A673 (cell line): ENCODE data around the gene TNP2. TPM values are rescaled to one million over a fixed set of nuclear protein-coding genes. Genes with fewer than 3 reads are reported as not detected.

Source experiments
- BruUV-seq: library from RNA; stranded (reverse); fragments of 400-500 nt; replicated peaks from 2 replicates; lab custom pipeline; 2021; lab: Mats Ljungman, UMichigan
- CTCF ChIA-PET: fragments of 300-600 bp; sonication (Branson Sonifier 250); formaldehyde crosslinking; loops from one replicate; lab custom pipeline; 2022; ENCODE audit warnings: antibody characterized with exemption; lab: Charles Lee
- POLR2A ChIA-PET: fragments of 300-600 bp; sonication (Branson Sonifier 250); formaldehyde crosslinking; loops from one replicate; lab custom pipeline; 2022; ENCODE audit warnings: antibody characterized with exemption; ENCODE audit not compliant: low non-redundant PET; lab: Charles Lee
- DNase-seq: peaks from one replicate; pipeline ENCODE4 v3.0.0-alpha.2; 2015; ENCODE audit warnings: low spot score
- H3K27ac ChIP-seq: fragments of 200-600 bp; sonication (generic); 2 replicates; pipeline ENCODE4 v1.5.1; 2016; ENCODE audit warnings: mixed run types, low read depth, mild to moderate bottlenecking, mixed read lengths, antibody characterized with exemption, low read length; ENCODE audit not compliant: poor library complexity, severe bottlenecking
- H3K27me3 ChIP-seq: fragments of 200-600 bp; sonication (generic); replicated peaks from 2 replicates; pipeline ENCODE4 v1.6.1; 2017; ENCODE audit warnings: mixed run types, low read depth, mild to moderate bottlenecking, mixed read lengths, antibody characterized with exemption, low read length; ENCODE audit not compliant: insufficient read depth, poor library complexity
- H3K36me3 ChIP-seq: fragments of 200-600 bp; sonication (generic); 2 replicates; pipeline ENCODE4 v1.6.1; 2016; ENCODE audit warnings: mixed run types, mild to moderate bottlenecking, mixed read lengths, antibody characterized with exemption, low read length; ENCODE audit not compliant: insufficient read depth, poor library complexity, severe bottlenecking
- H3K4me1 ChIP-seq: fragments of 200-600 bp; sonication (generic); 2 replicates; pipeline ENCODE4 v1.6.1; 2017; ENCODE audit warnings: mixed run types, mild to moderate bottlenecking, mixed read lengths, antibody characterized with exemption, low read length; ENCODE audit not compliant: insufficient read depth, poor library complexity, severe bottlenecking
- H3K4me3 ChIP-seq: fragments of 200-600 bp; sonication (generic); 2 replicates; pipeline ENCODE4 v1.5.1; 2016; ENCODE audit warnings: low read depth, mixed run types, mild to moderate bottlenecking, mixed read lengths, low read length; ENCODE audit not compliant: poor library complexity, severe bottlenecking
- H3K9me3 ChIP-seq: fragments of 200-600 bp; sonication (generic); 2 replicates; pipeline ENCODE4 v1.6.1; 2016; ENCODE audit warnings: mixed run types, low read depth, mild to moderate bottlenecking, mixed read lengths, antibody characterized with exemption, low read length; ENCODE audit not compliant: poor library complexity, severe bottlenecking
- EZH2 ChIP-seq: fragments of 200-600 bp; sonication (generic); IDR thresholded peaks from 2 replicates; pipeline ENCODE4 v1.6.1; 2017; ENCODE audit warnings: borderline replicate concordance, low read depth, mild to moderate bottlenecking, mixed read lengths, antibody characterized with exemption, low read length; ENCODE audit not compliant: poor library complexity, severe bottlenecking
- intact Hi-C: fragments of 100-400 bp; cut with micrococcal nuclease; formaldehyde crosslinking; loops from one replicate; pipeline ENCODE4 v1.10.0; 2022; ENCODE audit not compliant: unreplicated experiment
- total RNA-seq: library from RNA; stranded (reverse); gene quantifications from 2 replicates; pipeline ENCODE4 v1.2.3, GENCODE V29; 2021
- TF ChIP-seq, protein P1 (sequence below): fragments of 300-800, 200-600 bp; sonication (generic); conservative IDR thresholded peaks from 2 replicates; pipeline ENCODE4 v1.5.1; 2017; ENCODE audit warnings: low read depth, mild to moderate bottlenecking, antibody characterized with exemption, low read length, moderate library complexity, mixed read lengths

TNP2 gene
- total RNA-seq, 1 experiment from 2014 or later: not detected

DNA sequence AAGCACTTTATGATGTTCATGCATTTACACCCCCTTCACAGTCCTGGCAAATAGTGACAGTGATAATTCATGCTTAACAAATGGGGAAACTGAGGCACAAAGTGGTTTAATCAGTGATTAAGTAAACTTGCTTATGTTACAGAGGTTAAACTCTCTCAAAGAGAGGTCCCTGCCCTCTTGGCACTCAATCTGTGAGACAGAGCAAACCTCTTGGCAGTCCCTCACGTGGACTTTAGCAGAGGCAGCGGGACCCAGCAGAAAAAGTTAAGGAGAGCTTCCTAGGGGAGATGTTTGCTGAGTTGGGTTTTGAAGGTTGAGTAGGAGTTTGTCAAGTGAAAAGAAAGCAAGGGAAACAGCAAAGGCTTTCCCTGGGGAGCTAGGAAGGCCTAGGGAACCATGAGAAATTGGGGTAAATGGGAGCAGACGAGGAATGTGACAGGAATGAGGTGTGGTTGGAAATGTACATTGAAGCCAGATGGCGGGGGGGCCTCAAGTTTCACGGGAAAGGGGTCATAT lies 23.8 kb downstream of the TNP2 start:
- H3K27ac ChIP-seq: no peak overlapping the region
- H3K27me3 ChIP-seq: no peaks in the 10 kb centered on the region
- no peak for DNase-seq
- intact Hi-C loops: no loop called here
- no TSS peak for BruUV-seq
- H3K4me3 ChIP-seq: no peak overlapping the region
- H3K4me1 ChIP-seq: no peaks in the 10 kb centered on the region
- no peaks in the 10 kb centered on the region for H3K9me3 ChIP-seq
- CTCF ChIA-PET: no interaction called here
- POLR2A ChIA-PET: no interaction called here
- TF ChIP-seq, protein P1, sequence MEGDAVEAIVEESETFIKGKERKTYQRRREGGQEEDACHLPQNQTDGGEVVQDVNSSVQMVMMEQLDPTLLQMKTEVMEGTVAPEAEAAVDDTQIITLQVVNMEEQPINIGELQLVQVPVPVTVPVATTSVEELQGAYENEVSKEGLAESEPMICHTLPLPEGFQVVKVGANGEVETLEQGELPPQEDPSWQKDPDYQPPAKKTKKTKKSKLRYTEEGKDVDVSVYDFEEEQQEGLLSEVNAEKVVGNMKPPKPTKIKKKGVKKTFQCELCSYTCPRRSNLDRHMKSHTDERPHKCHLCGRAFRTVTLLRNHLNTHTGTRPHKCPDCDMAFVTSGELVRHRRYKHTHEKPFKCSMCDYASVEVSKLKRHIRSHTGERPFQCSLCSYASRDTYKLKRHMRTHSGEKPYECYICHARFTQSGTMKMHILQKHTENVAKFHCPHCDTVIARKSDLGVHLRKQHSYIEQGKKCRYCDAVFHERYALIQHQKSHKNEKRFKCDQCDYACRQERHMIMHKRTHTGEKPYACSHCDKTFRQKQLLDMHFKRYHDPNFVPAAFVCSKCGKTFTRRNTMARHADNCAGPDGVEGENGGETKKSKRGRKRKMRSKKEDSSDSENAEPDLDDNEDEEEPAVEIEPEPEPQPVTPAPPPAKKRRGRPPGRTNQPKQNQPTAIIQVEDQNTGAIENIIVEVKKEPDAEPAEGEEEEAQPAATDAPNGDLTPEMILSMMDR: no peak
- no peak for TF ChIP-seq EZH2
- no peaks in the 10 kb centered on the region for H3K36me3 ChIP-seq

DNA sequence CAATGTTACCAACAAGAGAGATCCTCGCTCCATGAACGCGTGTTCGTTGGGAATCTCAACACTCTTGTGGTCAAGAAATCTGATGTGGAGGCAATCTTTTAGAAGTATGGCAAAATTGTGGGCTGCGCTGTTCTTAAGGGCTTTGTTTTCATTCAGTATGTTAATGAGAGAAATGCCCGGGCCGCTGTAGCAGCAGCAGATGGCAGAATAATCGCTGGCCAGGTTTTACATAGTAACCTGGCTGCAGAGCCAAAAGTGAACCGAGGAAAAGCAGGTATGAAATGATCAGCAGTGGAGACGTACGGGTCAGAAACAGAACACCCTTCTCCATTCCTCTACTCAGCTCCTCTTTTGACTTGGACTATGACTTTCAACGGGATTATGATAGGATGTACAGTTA lies 26.5 kb downstream of the TNP2 start:
- BruUV-seq: no TSS peak
- ChIA-PET POLR2A (no interaction called here), CTCF (no interaction called here)

DNA sequence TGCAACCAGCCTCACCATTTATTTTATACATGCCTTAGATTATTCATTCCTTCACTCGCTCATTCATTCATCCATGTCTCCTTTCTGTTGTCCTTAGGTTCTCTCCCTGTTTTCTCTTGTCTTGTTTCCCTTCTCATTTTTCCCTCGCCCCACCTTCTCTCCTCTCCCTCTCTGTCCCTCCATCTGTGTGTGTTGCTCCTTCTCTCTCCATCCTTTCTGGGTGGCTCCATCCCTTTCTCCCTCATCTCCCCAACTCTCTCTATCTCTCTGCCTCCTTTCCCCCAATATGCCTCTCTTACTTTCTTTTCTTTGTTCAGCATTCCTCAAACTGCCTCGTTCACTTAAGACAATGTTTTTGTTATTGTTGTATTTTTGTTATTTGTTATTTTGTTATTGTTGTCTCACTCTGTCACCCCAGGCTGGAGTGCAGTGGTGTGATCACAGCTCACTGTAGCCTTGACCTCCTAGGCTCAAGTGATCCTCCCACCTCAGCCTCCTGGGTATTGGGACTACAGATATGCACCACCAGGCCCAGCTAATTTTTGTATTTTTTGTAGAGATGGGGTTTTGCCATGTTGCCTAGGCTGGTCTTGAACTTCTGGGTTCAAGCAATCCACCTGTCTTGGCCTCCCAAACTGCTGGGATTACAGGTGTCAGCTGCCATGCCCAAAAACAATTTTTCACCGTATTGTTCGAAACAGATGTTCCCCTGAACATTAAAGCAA lies 27.5 kb downstream of the TNP2 start:
- H3K9me3 ChIP-seq: no peaks in the 10 kb centered on the region
- ChIA-PET CTCF (no interaction called here), POLR2A (no interaction called here)
- DNase-seq: no peak
- BruUV-seq: no TSS peak
- H3K27me3 ChIP-seq: no peaks in the 10 kb centered on the region
- H3K27ac ChIP-seq: no peak overlapping the region
- H3K4me3 ChIP-seq: no peak overlapping the region
- intact Hi-C loops: no loop called here
- no peaks in the 10 kb centered on the region for H3K4me1 ChIP-seq
- no peak for TF ChIP-seq EZH2
- TF ChIP-seq, protein P1: no peak
- no peaks in the 10 kb centered on the region for H3K36me3 ChIP-seq

More for the DNA sequence above, 26.5 kb downstream of the TNP2 start:
- Histone ChIP-seq H3K27me3 (no peaks in the 10 kb centered on the region), H3K36me3 (no peaks in the 10 kb centered on the region), H3K27ac (no peak overlapping the region), H3K9me3 (no peaks in the 10 kb centered on the region), H3K4me3 (no peak overlapping the region), H3K4me1 (no peaks in the 10 kb centered on the region)
- intact Hi-C loops: no loop called here
- DNase-seq: no peak
- no peak for TF ChIP-seq EZH2
- TF ChIP-seq, protein P1: no peak
